Esophagus (tissue), 2 donors: ENCODE measurements around the gene MAB21L2. TPM values are rescaled to one million over a fixed set of nuclear protein-coding genes. Genes with fewer than 3 reads are reported as not detected.

Experiments
- H3K27ac ChIP-seq, 2 donors: one replicate each; pipeline ENCODE4 v1.5.1; 2013; ENCODE audit warnings: low read depth in 2 of 2, mild to moderate bottlenecking in 2 of 2, inconsistent platforms in 1 of 2, low read length in 1 of 2, moderate library complexity in 1 of 2
- H3K27me3 ChIP-seq, 2 donors: one replicate each; pipeline ENCODE4 v1.6.1; 2013; ENCODE audit warnings: low read length in 2 of 2, control low read depth in 1 of 2, mild to moderate bottlenecking in 1 of 2; ENCODE audit not compliant: insufficient read depth in 2 of 2, control insufficient read depth in 1 of 2
- H3K36me3 ChIP-seq, 2 donors: one replicate each; pipeline ENCODE4 v1.6.1; 2013; ENCODE audit warnings: low read length in 1 of 2; ENCODE audit not compliant: control insufficient read depth in 2 of 2, insufficient read depth in 2 of 2
- H3K4me1 ChIP-seq, 2 donors: one replicate each; pipeline ENCODE4 v1.6.1; 2013; ENCODE audit warnings: low read length in 1 of 2; ENCODE audit not compliant: control insufficient read depth in 2 of 2, insufficient read depth in 2 of 2
- H3K4me3 ChIP-seq, 2 donors: one replicate each; pipeline ENCODE4 v1.5.1; 2013; ENCODE audit warnings: low read length in 2 of 2, mild to moderate bottlenecking in 2 of 2, low read depth in 1 of 2, moderate library complexity in 1 of 2
- H3K9me3 ChIP-seq, 2 donors: one replicate each; pipeline ENCODE4 v1.6.1; 2013; ENCODE audit warnings: mild to moderate bottlenecking in 2 of 2, low read depth in 1 of 2, low read length in 1 of 2, moderate library complexity in 1 of 2; ENCODE audit not compliant: control insufficient read depth in 2 of 2, insufficient read depth in 1 of 2
- WGBS, 2 donors: extraction: QIAGEN DNeasy Blood & Tissue Kit; methylation state at CpG; one replicate each; pipeline ENCODE4 v1.1.7; 2013; 5-methylcytosine and 5-hydroxymethylcytosine counted together
- polyA plus RNA-seq, 2 donors: library from polyadenylated mRNA; stranded (reverse); fragments of 200-250 nt; gene quantifications; one replicate each; pipeline ENCODE4 v1.2.3, GENCODE V29; 2013
- donor health status: healthy with polysubstance abuse.
- donor health status: Bipolar disorder and iron deficiency.

Gene MAB21L2
- polyA plus RNA-seq, 2 donors = 0.49 to 0.73 TPM

DNA sequence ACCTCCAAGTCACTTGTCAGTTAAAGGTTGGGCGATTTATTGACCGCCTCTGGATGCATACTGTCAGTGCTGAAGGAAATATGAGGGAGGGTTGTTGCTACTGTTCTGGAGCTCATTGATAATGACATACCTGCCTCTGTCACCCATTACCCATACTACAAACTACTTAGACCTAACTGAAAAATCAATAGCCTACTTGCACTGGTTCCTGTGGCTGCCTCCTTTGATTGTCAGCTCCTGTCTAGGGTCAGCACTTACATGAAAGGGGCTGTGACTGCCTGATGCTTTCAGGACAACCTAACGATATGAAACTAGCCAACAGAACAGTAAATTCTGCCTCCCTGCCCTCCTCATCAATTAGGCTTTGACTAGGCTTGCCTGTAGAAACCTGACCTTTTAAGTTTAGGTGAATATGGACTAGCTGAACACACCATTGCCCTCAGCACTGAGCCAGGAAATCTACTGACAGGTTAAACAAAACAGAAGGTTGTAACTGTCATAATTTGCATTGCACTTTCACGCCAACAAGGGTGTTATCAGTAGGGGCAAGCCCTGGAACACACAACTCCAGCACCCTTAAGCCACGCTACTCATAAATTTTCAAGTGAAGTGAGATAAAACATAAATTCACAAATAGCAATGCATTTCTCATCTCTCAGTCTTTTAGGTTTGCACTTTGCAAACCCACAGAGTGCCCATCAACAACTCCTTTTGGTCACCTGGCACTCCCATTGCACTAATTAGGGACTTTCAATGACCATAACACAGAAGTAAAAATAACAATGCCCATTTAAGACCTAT, 9.0 kb upstream of the MAB21L2 start:
- 81 to 92% methylated on average over 5 of the region's 5 CpGs for WGBS, 2 donors

GRCh38 chr4:150573534-150573933, 8.4 kb upstream of the MAB21L2 start:
- Histone ChIP-seq H3K4me3 (no peak overlapping the region), H3K9me3 (no peaks in the 10 kb centered on the region), H3K27me3 (no peaks in the 10 kb centered on the region), H3K27ac (no peak overlapping the region), H3K36me3 (no peaks in the 10 kb centered on the region), H3K4me1 (no peaks in the 10 kb centered on the region)
- 76 to 95% methylated on average over 1 of the region's 1 CpG for WGBS, 2 donors

More for the DNA sequence above, 9.0 kb upstream of the MAB21L2 start:
- no peaks in the 10 kb centered on the region for H3K9me3 ChIP-seq
- H3K27me3 ChIP-seq = no peaks in the 10 kb centered on the region
- H3K36me3 ChIP-seq = no peaks in the 10 kb centered on the region
- no peak overlapping the region for H3K4me3 ChIP-seq
- H3K27ac ChIP-seq = no peak overlapping the region
- no peaks in the 10 kb centered on the region for H3K4me1 ChIP-seq

DNA sequence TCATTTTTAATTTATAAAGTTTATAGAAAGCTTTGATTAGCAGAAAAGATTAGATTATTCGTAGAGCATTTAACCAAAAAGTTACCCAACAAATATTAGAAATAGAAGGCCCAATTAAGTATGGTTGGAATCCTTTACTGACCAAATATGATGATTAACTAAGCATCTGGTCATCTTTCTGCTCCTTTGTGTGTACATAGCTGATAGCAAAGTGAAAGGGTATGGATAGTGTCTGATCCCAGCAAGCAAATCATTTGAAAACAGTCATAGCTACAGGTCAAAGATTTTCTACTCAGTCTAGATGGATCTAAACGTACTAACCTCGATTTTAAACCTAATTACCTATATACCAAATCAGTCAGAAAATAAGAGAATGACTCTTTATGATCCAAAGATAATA, 7.3 kb upstream of the MAB21L2 start:
- H3K4me3 ChIP-seq = no peak overlapping the region
- peaks cover 0 to 2% of the 10 kb centered on the region in 2 donors for H3K9me3 ChIP-seq
- WGBS, 2 donors = 92 to 97% methylated on average over 3 of the region's 3 CpGs
- H3K27me3 ChIP-seq = no peaks in the 10 kb centered on the region
- H3K4me1 ChIP-seq = no peaks in the 10 kb centered on the region
- peaks cover 0 to 2% of the 10 kb centered on the region in 2 donors for H3K36me3 ChIP-seq
- no peak overlapping the region for H3K27ac ChIP-seq

DNA sequence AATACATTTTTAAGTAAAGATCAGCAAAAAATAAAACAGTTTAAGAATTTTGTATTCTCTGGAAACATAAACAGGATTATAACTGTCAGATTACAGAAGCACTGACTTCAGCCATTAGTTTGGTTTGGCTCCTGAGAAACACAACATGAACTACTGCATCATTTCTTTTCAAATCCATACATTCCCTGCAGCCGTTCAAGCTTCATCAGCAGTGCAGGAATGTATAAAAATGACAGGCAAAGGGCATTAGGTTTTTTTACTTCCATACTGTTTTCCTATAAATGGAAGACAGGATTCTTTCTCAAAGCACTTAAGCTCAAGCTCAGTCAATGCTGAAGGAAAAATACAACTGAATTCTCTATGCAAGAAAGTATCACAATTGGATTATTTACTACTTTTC, 4.2 kb upstream of the MAB21L2 start:
- Histone ChIP-seq H3K27me3 (no peaks in the 10 kb centered on the region), H3K36me3 (peaks cover under 1 to 9% of the 10 kb centered on the region in 2 donors), H3K4me3 (no peak overlapping the region), H3K9me3 (peaks cover under 1 to 6% of the 10 kb centered on the region in 2 donors), H3K4me1 (no peaks in the 10 kb centered on the region), H3K27ac (no peak overlapping the region)
- 72 to 81% methylated on average over 1 of the region's 1 CpG for WGBS, 2 donors

DNA sequence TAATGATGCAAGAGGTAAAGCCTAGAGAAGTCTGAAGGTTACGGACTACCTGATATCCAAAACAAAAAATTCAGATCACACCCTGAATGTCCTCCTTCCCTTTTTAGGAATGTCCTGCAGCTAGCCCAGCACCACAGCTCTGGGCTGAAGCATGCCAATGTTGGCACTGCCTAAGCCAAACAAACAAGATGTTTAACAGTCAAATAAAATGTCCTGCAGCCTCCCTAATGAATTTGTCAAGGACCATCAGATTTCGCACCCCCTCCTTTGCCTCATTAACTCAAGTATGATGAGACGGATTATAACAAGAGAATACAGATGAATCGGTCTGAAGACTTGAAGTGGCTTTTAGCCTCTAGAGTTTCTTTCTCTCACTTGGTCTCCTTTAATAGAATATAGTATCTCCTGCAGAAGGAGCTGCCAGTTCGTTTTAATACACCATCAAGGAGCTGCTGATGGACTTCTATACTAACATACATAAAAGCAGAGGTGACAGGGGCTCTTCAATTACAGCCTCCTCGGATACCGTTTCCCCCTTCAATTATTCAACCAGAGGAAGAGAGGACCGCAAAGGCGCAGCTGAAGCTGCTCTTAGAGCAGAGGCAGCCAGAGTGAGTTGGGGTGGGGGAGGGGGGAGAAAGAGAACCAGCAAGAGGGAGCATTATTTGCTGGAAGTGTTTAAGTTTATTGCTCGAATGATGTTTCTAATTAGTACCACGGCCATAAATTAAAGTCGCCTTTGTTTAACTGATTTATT, 3.0 kb upstream of the MAB21L2 start:
- Histone ChIP-seq H3K4me1 (no peaks in the 10 kb centered on the region), H3K9me3 (peaks cover 8 to 17% of the 10 kb centered on the region in 2 donors), H3K27ac (no peak overlapping the region), H3K36me3 (peaks cover 7 to 19% of the 10 kb centered on the region in 2 donors), H3K4me3 (peak overlapping the region in 1 of 2 donors; percentile 11), H3K27me3 (no peaks in the 10 kb centered on the region)
- WGBS, 2 donors = 78 to 87% methylated on average over 12 of the region's 12 CpGs

- H3K4me3 ChIP-seq = peak overlapping the region; percentile 11 to 48
- no peaks in the 10 kb centered on the region for H3K4me1 ChIP-seq
- peaks cover 8 to 17% of the 10 kb centered on the region in 2 donors for H3K9me3 ChIP-seq
- 60 to 61% methylated on average over 66 of the region's 66 CpGs for WGBS, 2 donors
- H3K36me3 ChIP-seq = peaks cover 7 to 19% of the 10 kb centered on the region in 2 donors
- no peaks in the 10 kb centered on the region for H3K27me3 ChIP-seq
- peak overlapping the region; percentile 14 to 54 for H3K27ac ChIP-seq
Measured at GRCh38 chr4:150579551-150580234, 2.3 kb upstream of the MAB21L2 start.

- Histone ChIP-seq H3K27me3 (no peaks in the 10 kb centered on the region), H3K9me3 (peaks cover 8 to 17% of the 10 kb centered on the region in 2 donors), H3K4me3 (no peak overlapping the region), H3K4me1 (no peaks in the 10 kb centered on the region), H3K27ac (no peak overlapping the region), H3K36me3 (peaks cover 7 to 19% of the 10 kb centered on the region in 2 donors)
- WGBS, 2 donors = 90 to 92% methylated on average over 9 of the region's 9 CpGs
Measured at GRCh38 chr4:150580306-150580705, 1.6 kb upstream of the MAB21L2 start.

DNA sequence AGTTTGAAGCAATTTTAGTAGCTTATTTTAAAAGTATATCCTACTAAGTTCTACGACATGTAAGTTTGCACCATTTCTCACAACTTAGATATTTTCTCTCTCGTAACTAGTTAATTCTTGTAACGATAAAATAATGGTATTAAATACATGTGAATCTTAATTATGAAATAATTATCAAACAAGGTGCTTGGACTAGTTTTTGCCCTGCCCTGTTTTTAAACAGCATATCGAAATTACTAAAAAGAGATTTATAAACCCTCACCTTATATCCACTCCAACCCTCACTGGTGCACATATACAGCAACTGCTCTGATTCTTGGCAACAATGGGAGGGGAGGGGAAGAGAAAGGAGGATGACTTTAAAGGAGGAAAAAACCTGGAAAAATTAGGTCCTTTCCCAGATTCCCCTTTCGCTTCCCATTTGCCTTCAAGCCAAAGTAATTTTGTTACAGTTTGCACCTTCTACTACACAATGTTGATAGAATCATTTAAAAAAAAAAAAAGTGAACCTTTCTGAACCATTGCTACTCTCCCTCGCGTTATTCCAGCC, 820 bp upstream of the MAB21L2 start:
- no peaks in the 10 kb centered on the region for H3K4me1 ChIP-seq
- H3K27me3 ChIP-seq = no peaks in the 10 kb centered on the region
- H3K36me3 ChIP-seq = peaks cover 7 to 19% of the 10 kb centered on the region in 2 donors
- WGBS, 2 donors = 95 to 97% methylated on average over 7 of the region's 7 CpGs
- no peak overlapping the region for H3K4me3 ChIP-seq
- H3K9me3 ChIP-seq = peaks cover 8 to 17% of the 10 kb centered on the region in 2 donors
- H3K27ac ChIP-seq = no peak overlapping the region

DNA sequence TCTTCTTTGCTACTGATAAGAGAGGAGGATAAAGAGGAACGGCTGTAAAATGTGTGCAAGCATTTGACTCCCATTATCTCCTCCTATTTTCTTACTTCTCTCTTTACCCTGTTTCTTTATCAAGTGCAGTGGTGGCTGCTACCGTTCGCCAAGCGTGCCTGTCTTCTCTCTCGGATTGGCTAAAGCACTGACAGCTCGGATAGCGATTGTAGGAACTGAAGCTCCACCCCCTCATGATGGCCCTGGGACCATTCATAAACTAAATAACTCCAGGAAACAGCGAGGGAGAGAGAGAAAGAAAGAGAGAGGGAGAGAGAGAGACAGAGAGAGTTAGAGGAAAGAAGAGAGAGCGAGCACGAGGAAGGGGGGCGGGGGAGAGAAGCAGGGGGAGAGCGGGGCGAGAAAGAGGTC, 305 bp upstream of the MAB21L2 start:
- Histone ChIP-seq H3K4me3 (no peak overlapping the region), H3K9me3 (peaks cover 8 to 17% of the 10 kb centered on the region in 2 donors), H3K27ac (no peak overlapping the region), H3K27me3 (no peaks in the 10 kb centered on the region), H3K36me3 (peaks cover 7 to 19% of the 10 kb centered on the region in 2 donors), H3K4me1 (no peaks in the 10 kb centered on the region)
- WGBS, 2 donors = 85 to 91% methylated on average over 13 of the region's 13 CpGs
